Measurements from ENCODE around the gene ATG13.

ATG13 gene

GRCh38 chr11:46680164-46680760 is 62.9 kb downstream of the ATG13 start:
- TF ChIP-seq CTCF (IDR thresholded peaks at IDR 0.05; ENCODE audit: low read depth, low read length), result no peak

DNA sequence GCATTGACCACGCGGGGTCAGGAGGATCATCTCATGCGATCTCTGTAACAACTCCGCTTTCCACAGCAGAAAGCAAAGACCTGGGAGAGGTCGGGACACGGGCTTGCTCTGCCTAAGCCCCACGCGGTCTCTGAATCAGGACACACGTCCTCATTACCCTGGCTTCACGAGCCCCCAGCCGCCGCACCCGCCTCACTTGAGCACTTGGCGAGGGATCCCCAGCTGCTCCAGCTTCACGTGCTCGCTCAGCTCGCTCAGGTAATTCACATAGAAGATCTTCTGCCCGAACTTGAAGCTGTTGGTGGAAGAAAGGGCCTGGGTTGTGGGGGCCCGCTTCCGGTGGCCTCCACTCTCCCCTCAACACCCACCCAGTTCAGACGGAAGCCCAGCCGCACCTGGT is 63.5 kb downstream of the ATG13 start:
- Histone ChIP-seq H3K9me3 (no peaks in the 10 kb centered on the region), H3K27me3 (no peaks in the 10 kb centered on the region), H3K4me1 (no peaks in the 10 kb centered on the region), H3K4me3 (ENCODE audit: low read depth, low read length) (no peak overlapping the region), H3K36me3 (no peaks in the 10 kb centered on the region)
- DNase-seq, result no peak
- TF ChIP-seq CTCF (IDR thresholded peaks at IDR 0.05; ENCODE audit: low read depth, low read length), result no peak

More at GRCh38 chr11:46680164-46680760, 62.9 kb downstream of the ATG13 start:
- H3K4me3 ChIP-seq (ENCODE audit: low read depth, low read length), result no peak overlapping the region
- no peaks in the 10 kb centered on the region for H3K36me3 ChIP-seq
- H3K27me3 ChIP-seq, result no peaks in the 10 kb centered on the region
- DNase-seq, result no peak
- no peaks in the 10 kb centered on the region for H3K4me1 ChIP-seq
- H3K9me3 ChIP-seq, result no peaks in the 10 kb centered on the region

DNA sequence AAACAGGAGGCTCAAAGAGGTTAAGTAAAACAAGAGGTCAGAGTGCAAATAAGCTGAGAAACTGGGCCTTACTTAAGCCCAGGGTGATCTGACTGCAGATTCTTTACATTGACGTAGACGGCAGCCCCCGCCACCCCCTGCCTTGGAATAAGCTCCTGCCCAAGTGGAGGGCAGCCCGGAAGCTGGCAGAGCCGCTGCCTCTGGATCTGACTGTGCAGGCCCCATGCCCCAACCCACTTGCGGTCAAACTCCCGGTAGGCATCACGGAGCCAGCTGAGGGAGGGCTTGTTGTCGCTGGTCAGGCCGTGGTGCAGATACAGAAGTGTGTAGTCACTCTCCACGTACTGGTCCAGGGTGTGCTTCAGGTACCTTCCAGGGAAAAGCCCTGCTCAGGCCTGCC is 64.5 kb downstream of the ATG13 start:
- no peaks in the 10 kb centered on the region for H3K9me3 ChIP-seq
- no peaks in the 10 kb centered on the region for H3K36me3 ChIP-seq
- no peak for TF ChIP-seq CTCF (IDR thresholded peaks at IDR 0.05; ENCODE audit: low read depth, low read length)
- no peak for DNase-seq
- H3K27me3 ChIP-seq, result no peaks in the 10 kb centered on the region
- H3K4me3 ChIP-seq (ENCODE audit: low read depth, low read length), result no peak overlapping the region
- no peaks in the 10 kb centered on the region for H3K4me1 ChIP-seq

GRCh38 chr11:46682773-46683752 is 65.7 kb downstream of the ATG13 start:
- Histone ChIP-seq H3K4me3 (ENCODE audit: low read depth, low read length) (no peak overlapping the region), H3K27me3 (no peaks in the 10 kb centered on the region), H3K4me1 (no peaks in the 10 kb centered on the region), H3K36me3 (no peaks in the 10 kb centered on the region), H3K9me3 (no peaks in the 10 kb centered on the region)
- no peak for DNase-seq
- TF ChIP-seq CTCF (IDR thresholded peaks at IDR 0.05; ENCODE audit: low read depth, low read length), result no peak

DNA sequence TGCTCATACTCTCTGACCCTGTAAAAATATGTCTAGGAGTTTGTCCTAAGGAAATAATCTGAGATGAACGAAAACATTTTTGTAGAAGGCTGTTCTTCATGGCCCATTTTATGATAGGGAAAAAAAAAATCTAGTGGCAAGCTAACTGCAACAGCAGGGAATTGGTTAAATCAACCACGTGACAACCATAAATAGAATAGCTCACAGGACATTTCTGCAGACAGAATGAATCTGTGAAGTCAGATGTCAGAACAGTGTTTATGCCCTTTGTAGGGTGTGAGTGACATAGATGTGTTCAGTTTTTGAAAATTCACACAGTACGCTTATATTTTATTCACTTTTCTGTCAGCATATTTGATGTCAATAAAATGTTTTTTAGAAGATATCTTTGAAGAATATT is 67.0 kb downstream of the ATG13 start:
- Histone ChIP-seq H3K36me3 (no peaks in the 10 kb centered on the region), H3K4me3 (ENCODE audit: low read depth, low read length) (no peak overlapping the region), H3K27me3 (no peaks in the 10 kb centered on the region), H3K9me3 (no peaks in the 10 kb centered on the region), H3K4me1 (no peaks in the 10 kb centered on the region)
- TF ChIP-seq CTCF (IDR thresholded peaks at IDR 0.05; ENCODE audit: low read depth, low read length), result no peak
- no peak for DNase-seq
